ENCODE data around the gene PPAN.

- no peak for TF ChIP-seq HDGF (IDR thresholded peaks at IDR 0.05; ENCODE audit: borderline replicate concordance)
- TF ChIP-seq ARNT (IDR thresholded peaks at IDR 0.05), result no peak
- no peak for TF ChIP-seq ZNF384 (IDR thresholded peaks at IDR 0.05)
- TF ChIP-seq FOXA1 (IDR thresholded peaks at IDR 0.05), result no peak
These were observed 53.4 kb downstream of the PPAN start for GRCh38 chr19:10159610-10160009.
